ENCODE data around the gene TOR1AIP2.

- TF ChIP-seq, protein P1, sequence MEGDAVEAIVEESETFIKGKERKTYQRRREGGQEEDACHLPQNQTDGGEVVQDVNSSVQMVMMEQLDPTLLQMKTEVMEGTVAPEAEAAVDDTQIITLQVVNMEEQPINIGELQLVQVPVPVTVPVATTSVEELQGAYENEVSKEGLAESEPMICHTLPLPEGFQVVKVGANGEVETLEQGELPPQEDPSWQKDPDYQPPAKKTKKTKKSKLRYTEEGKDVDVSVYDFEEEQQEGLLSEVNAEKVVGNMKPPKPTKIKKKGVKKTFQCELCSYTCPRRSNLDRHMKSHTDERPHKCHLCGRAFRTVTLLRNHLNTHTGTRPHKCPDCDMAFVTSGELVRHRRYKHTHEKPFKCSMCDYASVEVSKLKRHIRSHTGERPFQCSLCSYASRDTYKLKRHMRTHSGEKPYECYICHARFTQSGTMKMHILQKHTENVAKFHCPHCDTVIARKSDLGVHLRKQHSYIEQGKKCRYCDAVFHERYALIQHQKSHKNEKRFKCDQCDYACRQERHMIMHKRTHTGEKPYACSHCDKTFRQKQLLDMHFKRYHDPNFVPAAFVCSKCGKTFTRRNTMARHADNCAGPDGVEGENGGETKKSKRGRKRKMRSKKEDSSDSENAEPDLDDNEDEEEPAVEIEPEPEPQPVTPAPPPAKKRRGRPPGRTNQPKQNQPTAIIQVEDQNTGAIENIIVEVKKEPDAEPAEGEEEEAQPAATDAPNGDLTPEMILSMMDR (IDR thresholded peaks at IDR 0.05) = peak in 3 of 4 experiments; percentile 13 to 28 (median 20)
- peak; percentile 92 to 95 for TF ChIP-seq POLR2A (IDR thresholded peaks at IDR 0.05)
Measured at GRCh38 chr1:179877586-179878265, at the start of gene TOR1AIP2.

Measured in gastroesophageal sphincter (tissue), 3 donors.